HepG2 (cell line): ENCODE results near the gene BTBD7. TPM values are rescaled to one million over a fixed set of nuclear protein-coding genes. Genes with fewer than 3 reads are reported as not detected.

Experiments used
- ATAC-seq: fragments of 200-7000 bp; cut with Tn5 transposase; 3 replicates; pipeline ENCODE4 v1.9.1; 2020; ENCODE audit warnings: mild to moderate bottlenecking, moderate library complexity
- BruUV-seq: library from RNA; stranded (reverse); fragments of 400-500 nt; replicated peaks from 2 replicates; lab custom pipeline; 2021; lab: Mats Ljungman, UMichigan
- CTCF ChIA-PET: fragments of 300-600 bp; formaldehyde crosslinking; extraction: SDS; loops from one replicate; lab custom pipeline; 2021; ENCODE audit warnings: low total read pairs, inconsistent platforms, low intra/inter-chr PET ratio; lab: Yijun Ruan, JAX
- POLR2A ChIA-PET: fragments of 350-600 bp; sonication (Branson Sonifier 250); formaldehyde crosslinking; loops from one replicate; lab custom pipeline; 2020; ENCODE audit warnings: antibody characterized with exemption, inconsistent platforms; lab: Yijun Ruan, JAX
- DNase-seq: peaks from one replicate; pipeline ENCODE4 v3.0.0-alpha.2; 2015; ENCODE audit warnings: low spot score
- FAIRE-seq: peaks from 3 replicates; lab custom pipeline; 2011; peaks lifted over from hg19 to GRCh38; lab: Jason Lieb, UNC
- H2AFZ ChIP-seq: one replicate; pipeline ENCODE4 v1.6.1; 2011; ENCODE audit warnings: low read length, inconsistent platforms
- H3K27ac ChIP-seq: fragments of 300-600 bp; 3 replicates; pipeline ENCODE4 v1.8.0; 2011; ENCODE audit warnings: mixed run types, mild to moderate bottlenecking, mixed read lengths, low read length, inconsistent platforms; ENCODE audit not compliant: insufficient read depth; ENCODE audit errors: extremely low read length
- H3K27me3 ChIP-seq, 2 experiments: fragments of 200-600 bp in 1 of 2; 2 replicates in 1 of 2; 3 replicates in 1 of 2; pipeline versions ENCODE4 v1.6.0 to v1.8.0; 2011; ENCODE audit warnings: low read length in 2 of 2, mild to moderate bottlenecking in 2 of 2, moderate library complexity in 2 of 2, inconsistent platforms in 1 of 2; ENCODE audit not compliant: insufficient read depth in 2 of 2, control insufficient read depth in 1 of 2
- H3K36me3 ChIP-seq, 2 experiments: fragments of 200-600 bp in 1 of 2; replicated peaks in 1 of 2; 2 replicates in 1 of 2; 3 replicates in 1 of 2; pipeline versions ENCODE4 v1.5.1 to v1.8.0; 2011; ENCODE audit warnings: low read length in 2 of 2, inconsistent platforms in 1 of 2; ENCODE audit not compliant: insufficient read depth in 2 of 2, control insufficient read depth in 1 of 2
- H3K4me1 ChIP-seq: 2 replicates; pipeline ENCODE4 v1.5.1; 2012; ENCODE audit warnings: low read length, inconsistent platforms; ENCODE audit not compliant: insufficient read depth
- H3K4me2 ChIP-seq: 2 replicates; pipeline ENCODE4 v1.6.0; 2011; ENCODE audit warnings: low read depth, low read length, inconsistent platforms
- H3K4me3 ChIP-seq, 3 experiments: fragments of 200-600 bp in 1 of 3; sonication (generic), shearing (Covaris generic) in 1 of 3; replicated peaks in 1 of 3; 2 replicates each; pipeline ENCODE4 v1.5.1; 2011 to 2016; ENCODE audit warnings: low read length in 3 of 3, inconsistent platforms in 2 of 3, low read depth in 2 of 3, mild to moderate bottlenecking in 2 of 3, control low read depth in 1 of 3, mixed read lengths in 1 of 3; ENCODE audit not compliant: insufficient read depth in 1 of 3
- H3K79me2 ChIP-seq: one replicate; pipeline ENCODE4 v1.6.1; 2011; ENCODE audit warnings: low read length, inconsistent platforms; ENCODE audit not compliant: insufficient read depth
- H3K9ac ChIP-seq: 2 replicates; pipeline ENCODE4 v1.6.0; 2011; ENCODE audit warnings: mild to moderate bottlenecking, low read depth, low read length, inconsistent platforms; ENCODE audit not compliant: insufficient read depth
- H3K9me3 ChIP-seq: 2 replicates; pipeline ENCODE4 v1.5.1; 2012; ENCODE audit warnings: mild to moderate bottlenecking, low read length
- H4K20me1 ChIP-seq: 2 replicates; pipeline ENCODE4 v1.6.0; 2011; ENCODE audit warnings: inconsistent platforms, mild to moderate bottlenecking, low read length, moderate library complexity; ENCODE audit not compliant: insufficient read depth
- ARHGAP35 ChIP-seq: sonication (generic); formaldehyde crosslinking; IDR thresholded peaks from 2 replicates; pipeline ENCODE4 v1.9.0; 2022; ENCODE audit warnings: mild to moderate bottlenecking, inconsistent platforms, moderate library complexity, missing genetic modification reagents, borderline replicate concordance
- BORCS8-MEF2B ChIP-seq: sonication (generic); formaldehyde crosslinking; IDR thresholded peaks from 2 replicates; pipeline ENCODE4 v1.8.0; 2022; ENCODE audit warnings: mild to moderate bottlenecking, missing genetic modification reagents
- GTF3A ChIP-seq: sonication (generic); formaldehyde crosslinking; conservative IDR thresholded peaks from 2 replicates; pipeline ENCODE4 v1.4.0; 2020; ENCODE audit warnings: mild to moderate bottlenecking, missing genetic modification reagents
- MLLT10 ChIP-seq: sonication (generic); formaldehyde crosslinking; IDR thresholded peaks from 2 replicates; pipeline ENCODE4 v1.4.0; 2020; ENCODE audit warnings: missing genetic modification reagents
- MXI1 ChIP-seq: IDR thresholded peaks from 3 replicates; pipeline ENCODE4 v1.6.1; 2012; ENCODE audit warnings: low read depth, low read length, inconsistent platforms, borderline replicate concordance
- NFYC ChIP-seq: IDR thresholded peaks from 2 replicates; pipeline ENCODE4 v1.6.1; 2016; ENCODE audit warnings: missing genetic modification reagents, missing compliant biosample characterization
- NR1H2 ChIP-seq: sonication (generic); formaldehyde crosslinking; IDR thresholded peaks from 2 replicates; pipeline ENCODE4 v1.8.1; 2022; ENCODE audit warnings: low read depth, missing genetic modification reagents, borderline replicate concordance
- REXO4 ChIP-seq: sonication (generic); formaldehyde crosslinking; IDR thresholded peaks from 2 replicates; pipeline ENCODE4 v1.8.0; 2022; ENCODE audit warnings: missing genetic modification reagents, mild to moderate bottlenecking, borderline replicate concordance
- ZNF142 ChIP-seq: sonication (generic); formaldehyde crosslinking; IDR thresholded peaks from 2 replicates; pipeline ENCODE4 v1.4.0; 2020; ENCODE audit warnings: missing genetic modification reagents
- ZNF232 ChIP-seq: sonication (generic); formaldehyde crosslinking; IDR thresholded peaks from 2 replicates; pipeline ENCODE4 v1.4.0; 2020; ENCODE audit warnings: missing genetic modification reagents, borderline replicate concordance
- ZNF317 ChIP-seq: sonication (generic); formaldehyde crosslinking; IDR thresholded peaks from 2 replicates; pipeline ENCODE4 v1.5.0; 2020; ENCODE audit warnings: mild to moderate bottlenecking, missing genetic modification reagents
- ZNF501 ChIP-seq: sonication (generic); formaldehyde crosslinking; IDR thresholded peaks from 2 replicates; pipeline ENCODE4 v1.5.1; 2020; ENCODE audit warnings: mild to moderate bottlenecking, moderate library complexity, missing genetic modification reagents
- ZSCAN12 ChIP-seq: sonication (generic); formaldehyde crosslinking; IDR thresholded peaks from 2 replicates; pipeline ENCODE4 v1.9.0; 2021; ENCODE audit warnings: mild to moderate bottlenecking, missing genetic modification reagents
- WGBS: methylation state at CpG from one replicate; pipeline ENCODE4 v1.1.6; 2017; ENCODE audit warnings: low lambda C conversion rate; 5-methylcytosine and 5-hydroxymethylcytosine counted together
- in situ Hi-C: cut with HindIII; loops from 2 replicates; pipeline ENCODE4 v1.10.0; 2017; ENCODE audit warnings: low pct_unique_long_range_greater_than_20kb; ENCODE audit not compliant: extremely low pct_ligation_motif_present
- intact Hi-C: fragments of 100-400 bp; cut with micrococcal nuclease; formaldehyde crosslinking; loops from one replicate; pipeline ENCODE4 v1.10.0; 2022; ENCODE audit not compliant: unreplicated experiment
- polyA plus RNA-seq, 8 experiments: library from polyadenylated mRNA; depleted of rRNA in 3 of 8; stranded (reverse) in 7 of 8; unstranded in 1 of 8; fragments of >200 nt; fragmentation: Illumina TruSeq in 4 of 8; extraction: Trizol in 4 of 8; gene quantifications; 2 replicates each; pipeline versions ENCODE4 v1.2.1 to v1.2.3, GENCODE V29; 2011 to 2016; ENCODE audit warnings: low read depth in 4 of 8, missing spikeins in 1 of 8, mixed read lengths in 1 of 8; ENCODE audit not compliant: insufficient read depth in 1 of 8
- total RNA-seq, 5 experiments: library from RNA; depleted of rRNA; stranded (reverse); fragments of >200 nt; fragmentation: Illumina TruSeq; extraction: Trizol; gene quantifications; 2 replicates each; pipeline ENCODE4 v1.2.3, GENCODE V29; 2016; ENCODE audit warnings: low read depth in 1 of 5
- TF ChIP-seq, protein P1 (sequence below), 2 experiments: sonication (generic) in 1 of 2; formaldehyde crosslinking in 1 of 2; IDR thresholded peaks; 2 replicates each; pipeline versions ENCODE4 v1.4.0 to v1.6.1; 2016 to 2020; ENCODE audit warnings: borderline replicate concordance in 1 of 2, low read depth in 1 of 2, mild to moderate bottlenecking in 1 of 2, missing genetic modification reagents in 1 of 2

The BTBD7 gene
- total and polyA plus RNA-seq, 2 of the 13 experiments (the other 11 are each of a cell fraction or from before 2014, with no cell fraction given), result 11.6 to 15.2 TPM

GRCh38 chr14:93309427-93309966, 23.3 kb downstream of the BTBD7 start:
- DNase-seq (no peak), ATAC-seq (no peak), FAIRE-seq (no peak)
- no peaks in the 10 kb centered on the region for H3K9me3 ChIP-seq
- no peak overlapping the region for H3K4me2 ChIP-seq
- in situ Hi-C loops, result no loop called here
- H2AFZ ChIP-seq, result no peak overlapping the region
- no peaks in the 10 kb centered on the region; a peak in 3 of 5 replicates for H3K36me3 ChIP-seq
- no peaks in the 10 kb centered on the region; a peak in 1 of 5 replicates for H3K27me3 ChIP-seq
- H3K27ac ChIP-seq, result no peak overlapping the region
- H3K4me1 ChIP-seq, result peaks cover 10% of the 10 kb centered on the region
- H3K79me2 ChIP-seq, result peaks cover 67% of the 10 kb centered on the region
- WGBS, result 100% methylated on average over 2 of the region's 2 CpGs
- H3K9ac ChIP-seq, result no peak overlapping the region
- CTCF ChIA-PET, result no interaction called here
- BruUV-seq, result no TSS peak
- intact Hi-C loops, result no loop called here
- POLR2A ChIA-PET, result no interaction called here
- H3K4me3 ChIP-seq, result no peak overlapping the region
- peaks cover 10% of the 10 kb centered on the region for H4K20me1 ChIP-seq
- no peak for TF ChIP-seq NR1H2 (CRISPR knock-in tag)
- no peak for TF ChIP-seq ZNF142 (CRISPR knock-in tag)
- TF ChIP-seq MLLT10, result no peak
- no peak for TF ChIP-seq BORCS8-MEF2B (CRISPR knock-in tag)
- no peak for TF ChIP-seq REXO4
- TF ChIP-seq NFYC (CRISPR knock-in tag), result no peak
- TF ChIP-seq ARHGAP35 (CRISPR knock-in tag), result no peak
- TF ChIP-seq GTF3A (CRISPR knock-in tag), result no peak
- no peak for TF ChIP-seq ZNF501 (CRISPR knock-in tag)
- TF ChIP-seq, protein P1, sequence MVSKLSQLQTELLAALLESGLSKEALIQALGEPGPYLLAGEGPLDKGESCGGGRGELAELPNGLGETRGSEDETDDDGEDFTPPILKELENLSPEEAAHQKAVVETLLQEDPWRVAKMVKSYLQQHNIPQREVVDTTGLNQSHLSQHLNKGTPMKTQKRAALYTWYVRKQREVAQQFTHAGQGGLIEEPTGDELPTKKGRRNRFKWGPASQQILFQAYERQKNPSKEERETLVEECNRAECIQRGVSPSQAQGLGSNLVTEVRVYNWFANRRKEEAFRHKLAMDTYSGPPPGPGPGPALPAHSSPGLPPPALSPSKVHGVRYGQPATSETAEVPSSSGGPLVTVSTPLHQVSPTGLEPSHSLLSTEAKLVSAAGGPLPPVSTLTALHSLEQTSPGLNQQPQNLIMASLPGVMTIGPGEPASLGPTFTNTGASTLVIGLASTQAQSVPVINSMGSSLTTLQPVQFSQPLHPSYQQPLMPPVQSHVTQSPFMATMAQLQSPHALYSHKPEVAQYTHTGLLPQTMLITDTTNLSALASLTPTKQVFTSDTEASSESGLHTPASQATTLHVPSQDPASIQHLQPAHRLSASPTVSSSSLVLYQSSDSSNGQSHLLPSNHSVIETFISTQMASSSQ (IDR thresholded peaks at IDR 0.05; ENCODE audit: low read depth), result no peak
- TF ChIP-seq, protein P1 (CRISPR knock-in tag; IDR thresholded peaks at IDR 0.05; ENCODE audit: borderline replicate concordance), result no peak
- no peak for TF ChIP-seq ZNF317 (CRISPR knock-in tag)
- no peak for TF ChIP-seq MXI1
- TF ChIP-seq ZSCAN12 (CRISPR knock-in tag), result no peak
- TF ChIP-seq ZNF232 (CRISPR knock-in tag), result no peak
